Endodermal cell (in vitro differentiated cells): ENCODE measurements around the gene NHEJ1. TPM values are rescaled to one million over a fixed set of nuclear protein-coding genes. Genes with fewer than 3 reads are reported as not detected.

Experiments
- DNase-seq: peaks from one replicate; pipeline ENCODE4 v3.0.0-alpha.2; 2017
- H3K27ac ChIP-seq: 2 replicates; pipeline ENCODE4 v1.5.1; 2013; ENCODE audit warnings: mild to moderate bottlenecking, low read depth, low read length, moderate library complexity
- H3K27me3 ChIP-seq: 2 replicates; pipeline ENCODE4 v1.6.1; 2013; ENCODE audit warnings: mild to moderate bottlenecking, low read length, moderate library complexity; ENCODE audit not compliant: insufficient read depth, control insufficient read depth, poor library complexity, severe bottlenecking
- H3K36me3 ChIP-seq: 2 replicates; pipeline ENCODE4 v1.7.0; 2013; ENCODE audit warnings: mild to moderate bottlenecking, low read length, moderate library complexity; ENCODE audit not compliant: control insufficient read depth, insufficient read depth
- H3K4me1 ChIP-seq: one replicate; pipeline ENCODE4 v1.7.0; 2013; ENCODE audit warnings: low read length; ENCODE audit not compliant: control insufficient read depth, insufficient read depth
- H3K4me3 ChIP-seq: 2 replicates; pipeline ENCODE4 v1.5.1; 2013; ENCODE audit warnings: mild to moderate bottlenecking, low read length, moderate library complexity
- H3K9ac ChIP-seq: 2 replicates; pipeline ENCODE4 v1.6.1; 2013; ENCODE audit warnings: mild to moderate bottlenecking, low read length, moderate library complexity; ENCODE audit not compliant: poor library complexity, severe bottlenecking; ENCODE audit errors: extremely low read depth
- H3K9me3 ChIP-seq: 2 replicates; pipeline ENCODE4 v1.6.1; 2013; ENCODE audit warnings: mild to moderate bottlenecking, low read length, moderate library complexity; ENCODE audit not compliant: control insufficient read depth
- H3K27ac Mint-ChIP-seq: 2 replicates; pipeline ENCODE4 v1.8.0; 2020; ENCODE audit warnings: mixed read lengths
- H3K27me3 Mint-ChIP-seq: 2 replicates; pipeline ENCODE4 v1.8.0; 2021; ENCODE audit warnings: mild to moderate bottlenecking, mixed read lengths; ENCODE audit not compliant: insufficient read depth
- H3K36me3 Mint-ChIP-seq: 2 replicates; pipeline ENCODE4 v1.8.0; 2020; ENCODE audit warnings: low read depth, mixed read lengths
- H3K4me1 Mint-ChIP-seq: 2 replicates; pipeline ENCODE4 v1.8.0; 2020; ENCODE audit warnings: mixed read lengths
- H3K4me3 Mint-ChIP-seq: 2 replicates; pipeline ENCODE4 v1.8.0; 2020; ENCODE audit warnings: mild to moderate bottlenecking, moderate library complexity, mixed read lengths
- H3K9me3 Mint-ChIP-seq: 2 replicates; pipeline ENCODE4 v1.8.0; 2020; ENCODE audit warnings: mild to moderate bottlenecking, mixed read lengths
- WGBS, 2 experiments: methylation state at CpG; one replicate each; pipeline versions ENCODE4 v1.1.5 to v1.1.7; 2013; ENCODE audit warnings: missing lambda C conversion rate in 2 of 2, mixed read lengths in 1 of 2; ENCODE audit not compliant: insufficient coverage in 1 of 2, insufficient read length in 1 of 2; 5-methylcytosine and 5-hydroxymethylcytosine counted together
- total RNA-seq, 2 donors: library from RNA; stranded (reverse); fragmentation: NEBNext Ultra II Directional in 1 of 2; extraction: Animal tissue kit (Norgen Biotek cat#: 25700) in 1 of 2; gene quantifications; 2 replicates in 1 of 2; 3 replicates in 1 of 2; pipeline ENCODE4 v1.2.1, GENCODE V29; 2021
- TF ChIP-seq, protein P1 (sequence below): fragments of 200-600 bp; sonication (generic); conservative IDR thresholded peaks from 2 replicates; pipeline ENCODE4 v1.5.0; 2021; ENCODE audit warnings: antibody characterized with exemption, mild to moderate bottlenecking

The NHEJ1 gene
- total RNA-seq, 2 donors from 2014 or later = 16.2 to 27.4 TPM

DNA sequence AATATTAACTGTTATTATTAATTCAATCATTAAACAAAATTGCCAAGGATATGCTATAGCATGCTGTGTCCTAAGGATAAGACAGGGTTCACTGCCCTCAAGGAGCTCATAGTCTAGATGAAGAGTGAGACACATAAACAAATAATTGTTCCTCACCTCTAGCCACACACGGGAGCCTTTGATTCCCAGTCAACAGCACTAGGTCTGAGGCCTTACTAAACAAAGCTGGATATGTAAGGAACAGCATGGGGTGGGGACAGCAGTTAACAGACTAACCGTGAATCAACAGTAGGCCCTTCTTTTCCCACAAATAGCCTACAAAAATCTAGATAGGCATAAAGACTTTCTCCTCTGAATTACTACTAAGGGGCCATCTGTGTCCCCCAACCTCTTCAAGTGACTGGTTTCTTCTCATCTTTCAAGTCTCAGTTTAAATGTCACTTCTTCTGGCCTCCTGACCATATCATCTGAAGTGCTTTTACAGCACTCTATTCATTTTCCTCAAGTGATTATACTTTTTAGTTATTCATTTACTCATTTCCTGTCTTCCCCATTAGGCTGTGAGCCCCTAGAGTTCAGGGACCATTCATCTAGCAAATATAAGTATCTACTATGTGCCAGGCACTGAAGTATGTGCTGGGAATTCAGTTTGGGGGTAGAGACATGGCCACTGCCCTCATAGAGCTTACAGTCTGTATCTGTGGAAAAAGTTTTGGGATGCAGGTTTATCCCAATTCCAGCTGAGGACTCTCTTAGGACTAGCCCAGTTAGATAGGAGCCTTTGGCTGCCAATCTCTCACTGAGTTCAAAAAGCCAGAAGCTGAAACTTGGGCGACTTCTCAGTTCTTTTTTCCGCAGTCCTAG lies 69.9 kb downstream of the NHEJ1 start:
- Histone ChIP-seq H3K27me3 (no peaks in the 10 kb centered on the region), H3K9ac (no peak overlapping the region), H3K4me1 (peaks cover 3% of the 10 kb centered on the region), H3K9me3 (no peaks in the 10 kb centered on the region), H3K36me3 (no peaks in the 10 kb centered on the region), H3K4me3 (no peak overlapping the region), H3K27ac (no peak overlapping the region)
- H3K27me3 Mint-ChIP-seq = no peaks in the 10 kb centered on the region
- peaks cover 23% of the 10 kb centered on the region for H3K4me1 Mint-ChIP-seq
- DNase-seq = peak; percentile 51
- TF ChIP-seq, protein P1, sequence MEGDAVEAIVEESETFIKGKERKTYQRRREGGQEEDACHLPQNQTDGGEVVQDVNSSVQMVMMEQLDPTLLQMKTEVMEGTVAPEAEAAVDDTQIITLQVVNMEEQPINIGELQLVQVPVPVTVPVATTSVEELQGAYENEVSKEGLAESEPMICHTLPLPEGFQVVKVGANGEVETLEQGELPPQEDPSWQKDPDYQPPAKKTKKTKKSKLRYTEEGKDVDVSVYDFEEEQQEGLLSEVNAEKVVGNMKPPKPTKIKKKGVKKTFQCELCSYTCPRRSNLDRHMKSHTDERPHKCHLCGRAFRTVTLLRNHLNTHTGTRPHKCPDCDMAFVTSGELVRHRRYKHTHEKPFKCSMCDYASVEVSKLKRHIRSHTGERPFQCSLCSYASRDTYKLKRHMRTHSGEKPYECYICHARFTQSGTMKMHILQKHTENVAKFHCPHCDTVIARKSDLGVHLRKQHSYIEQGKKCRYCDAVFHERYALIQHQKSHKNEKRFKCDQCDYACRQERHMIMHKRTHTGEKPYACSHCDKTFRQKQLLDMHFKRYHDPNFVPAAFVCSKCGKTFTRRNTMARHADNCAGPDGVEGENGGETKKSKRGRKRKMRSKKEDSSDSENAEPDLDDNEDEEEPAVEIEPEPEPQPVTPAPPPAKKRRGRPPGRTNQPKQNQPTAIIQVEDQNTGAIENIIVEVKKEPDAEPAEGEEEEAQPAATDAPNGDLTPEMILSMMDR = no peak
- H3K36me3 Mint-ChIP-seq = peaks cover 16% of the 10 kb centered on the region
- H3K27ac Mint-ChIP-seq = no peak overlapping the region
- H3K4me3 Mint-ChIP-seq = no peak overlapping the region
- H3K9me3 Mint-ChIP-seq = peaks cover 3% of the 10 kb centered on the region
- WGBS, 2 experiments = 56 to 63% methylated on average over 3 to 4 of the region's 4 CpGs

DNA sequence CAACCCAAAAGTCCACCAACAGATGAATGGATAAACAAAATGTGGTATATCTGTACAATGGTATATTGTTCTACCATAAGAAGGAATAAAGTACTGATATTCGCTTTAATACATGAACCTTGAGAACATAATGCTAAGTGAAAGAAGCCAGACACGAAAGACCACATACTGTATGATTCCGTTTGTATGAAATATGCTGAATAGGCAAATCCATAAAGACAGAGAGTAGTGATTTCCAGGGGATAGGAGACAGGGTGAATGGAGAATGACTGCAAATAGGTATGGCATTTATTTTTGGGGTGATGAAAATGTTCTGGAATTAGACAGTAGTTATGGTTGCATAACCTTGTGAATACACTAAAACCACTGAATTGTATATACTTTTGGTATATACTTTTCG lies 71.3 kb downstream of the NHEJ1 start:
- Histone ChIP-seq H3K27me3 (no peaks in the 10 kb centered on the region), H3K9me3 (no peaks in the 10 kb centered on the region), H3K27ac (no peak overlapping the region), H3K9ac (no peak overlapping the region), H3K4me1 (peaks cover 3% of the 10 kb centered on the region), H3K4me3 (no peak overlapping the region), H3K36me3 (no peaks in the 10 kb centered on the region)
- Mint-ChIP-seq H3K4me3 (no peak overlapping the region), H3K27me3 (no peaks in the 10 kb centered on the region), H3K27ac (no peak overlapping the region), H3K36me3 (peaks cover 16% of the 10 kb centered on the region), H3K9me3 (peaks cover 3% of the 10 kb centered on the region), H3K4me1 (peaks cover 20% of the 10 kb centered on the region)
- no peak for DNase-seq
- TF ChIP-seq, protein P1 = no peak
- 93 to 94% methylated on average over 3 of the region's 4 CpGs for WGBS, 2 experiments

DNA sequence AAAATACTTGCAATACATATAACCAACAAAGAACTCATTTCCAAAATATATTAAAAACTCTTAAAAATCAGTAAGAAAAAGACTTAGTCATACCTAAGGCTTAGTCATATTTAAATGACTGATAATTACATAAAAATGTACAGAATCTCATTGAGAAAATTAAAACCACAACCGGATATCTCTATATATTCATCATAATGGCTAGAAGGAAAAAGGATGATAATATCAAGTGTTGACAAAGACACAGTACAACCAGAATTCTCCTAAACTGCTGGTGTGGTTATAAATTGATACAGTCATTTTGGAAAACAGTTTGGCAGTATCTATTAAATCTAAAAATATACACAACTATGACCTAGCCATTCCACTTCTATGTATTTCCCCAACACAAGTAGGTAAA lies 72.8 kb downstream of the NHEJ1 start:
- no peaks in the 10 kb centered on the region for H3K27me3 ChIP-seq
- no peaks in the 10 kb centered on the region for H3K36me3 ChIP-seq
- peaks cover 16% of the 10 kb centered on the region for H3K36me3 Mint-ChIP-seq
- peaks cover 3% of the 10 kb centered on the region for H3K4me1 ChIP-seq
- peaks cover 3% of the 10 kb centered on the region for H3K9me3 Mint-ChIP-seq
- no peak for DNase-seq
- no peaks in the 10 kb centered on the region for H3K9me3 ChIP-seq
- no peak overlapping the region for H3K9ac ChIP-seq
- TF ChIP-seq, protein P1 = no peak
- no peak overlapping the region for H3K27ac ChIP-seq
- no peak overlapping the region for H3K4me3 ChIP-seq
- no peak overlapping the region for H3K4me3 Mint-ChIP-seq
- H3K27me3 Mint-ChIP-seq = no peaks in the 10 kb centered on the region
- H3K4me1 Mint-ChIP-seq = peaks cover 22% of the 10 kb centered on the region
- H3K27ac Mint-ChIP-seq = no peak overlapping the region
- no CpG with 5 or more reads among the region's 1 CpG for whole genome bisulfite sequencing, 2 experiments
